Left lung (tissue), 10 donors: Measurements from ENCODE around the gene LRMDA. TPM values are rescaled to one million over a fixed set of nuclear protein-coding genes. Genes with fewer than 3 reads are reported as not detected.

Source experiments
- ATAC-seq: fragments of 200-7000 bp; cut with Tn5 transposase; one replicate; pipeline ENCODE4 v1.9.1; 2020; ENCODE audit warnings: moderate library complexity
- DNase-seq, 4 donors: peaks; one replicate each; pipeline ENCODE4 v3.0.0-alpha.2; 2013 to 2020
- H3K27ac ChIP-seq, 2 donors: fragments of 200-600 bp; sonication (generic) in 1 of 2; one replicate each; pipeline versions ENCODE4 v1.5.0 to v1.8.0; 2020 to 2021
- H3K27me3 ChIP-seq, 2 donors: fragments of 200-600 bp; sonication (generic) in 1 of 2; one replicate each; pipeline versions ENCODE4 v1.5.0 to v1.8.0; 2020 to 2021
- H3K36me3 ChIP-seq, 2 donors: fragments of 200-600 bp; sonication (generic) in 1 of 2; one replicate each; pipeline versions ENCODE4 v1.5.0 to v1.8.0; 2020 to 2021
- H3K4me1 ChIP-seq, 2 donors: fragments of 200-600 bp; one replicate each; pipeline ENCODE4 v1.8.0; 2021
- H3K4me3 ChIP-seq, 2 donors: fragments of 200-600 bp; sonication (generic) in 1 of 2; one replicate each; pipeline versions ENCODE4 v1.5.0 to v1.8.0; 2020 to 2021; ENCODE audit warnings: mild to moderate bottlenecking in 1 of 2
- H3K9me3 ChIP-seq, 2 donors: fragments of 200-600 bp; sonication (generic) in 1 of 2; one replicate each; pipeline versions ENCODE4 v1.5.0 to v1.8.0; 2020 to 2021
- intact Hi-C, 2 donors: fragments of 100-400 bp; cut with DNase I; formaldehyde crosslinking; loops; one replicate each; pipeline versions ENCODE4 v1.11.2 to v1.14.2; 2022
- polyA plus RNA-seq, 6 donors: library from polyadenylated mRNA; unstranded; fragments of 120-200 nt; gene quantifications; one replicate each; pipeline ENCODE4 v1.2.1, GENCODE V29; 2013; ENCODE audit not compliant: insufficient read length in 6 of 6
- total RNA-seq, 2 donors: library from RNA; stranded (reverse); fragmentation: NEBNext Ultra II Directional; extraction: Animal tissue kit (Norgen Biotek cat#: 25700); gene quantifications; one replicate each; pipeline ENCODE4 v1.2.1, GENCODE V29; 2021
- TF ChIP-seq, protein P1 (sequence below), 2 donors: fragments of 200-600 bp; sonication (generic) in 1 of 2; IDR thresholded peaks; one replicate each; pipeline versions ENCODE4 v1.5.0 to v1.8.0; 2021; ENCODE audit warnings: antibody characterized with exemption in 2 of 2
- donor health status: DM: no; HTN: yes; CAD: no.
- donor health status: DM: no; HTN: no; CAD: no.

The LRMDA gene
- total and polyA plus RNA-seq, 8 donors: 13.9 to 23.6 (median 18.7) TPM

DNA sequence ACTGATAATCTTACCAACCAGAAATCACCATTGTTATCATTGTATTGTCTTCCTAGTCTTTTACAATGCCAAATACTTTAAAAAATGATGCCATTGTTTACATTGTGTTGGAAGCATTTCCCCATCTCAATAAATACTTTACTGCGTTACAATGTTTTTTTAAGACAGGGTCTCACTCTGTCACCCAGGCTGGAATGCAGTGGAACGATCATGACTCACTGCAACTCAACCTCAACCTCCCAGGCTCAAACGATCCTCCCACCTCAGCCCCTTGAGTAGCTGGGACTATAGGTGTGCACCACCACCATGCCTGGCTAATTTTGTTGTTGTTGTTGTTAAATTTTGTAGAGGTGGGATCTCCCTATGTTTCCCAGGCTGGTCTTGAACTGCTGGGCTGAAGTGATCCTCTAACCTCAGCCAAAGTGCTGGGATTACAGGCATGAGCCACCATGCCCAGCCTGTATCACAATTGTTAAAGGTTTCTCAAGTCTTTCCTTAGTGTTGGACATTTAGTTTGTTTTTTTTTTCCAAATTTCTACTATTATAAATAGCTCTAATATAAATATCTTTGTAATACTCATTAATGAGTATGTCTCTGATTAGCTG is 13.5 kb downstream of the LRMDA start:
- DNase-seq: no peak
- Histone ChIP-seq H3K36me3 (peaks cover 0 to 14% of the 10 kb centered on the region in 2 donors), H3K27me3 (no peaks in the 10 kb centered on the region), H3K4me1 (peaks cover 0 to 3% of the 10 kb centered on the region in 2 donors), H3K9me3 (peaks cover 0 to 31% of the 10 kb centered on the region in 2 donors), H3K27ac (no peak overlapping the region), H3K4me3 (no peak overlapping the region)
- ATAC-seq: no peak
- TF ChIP-seq, protein P1, sequence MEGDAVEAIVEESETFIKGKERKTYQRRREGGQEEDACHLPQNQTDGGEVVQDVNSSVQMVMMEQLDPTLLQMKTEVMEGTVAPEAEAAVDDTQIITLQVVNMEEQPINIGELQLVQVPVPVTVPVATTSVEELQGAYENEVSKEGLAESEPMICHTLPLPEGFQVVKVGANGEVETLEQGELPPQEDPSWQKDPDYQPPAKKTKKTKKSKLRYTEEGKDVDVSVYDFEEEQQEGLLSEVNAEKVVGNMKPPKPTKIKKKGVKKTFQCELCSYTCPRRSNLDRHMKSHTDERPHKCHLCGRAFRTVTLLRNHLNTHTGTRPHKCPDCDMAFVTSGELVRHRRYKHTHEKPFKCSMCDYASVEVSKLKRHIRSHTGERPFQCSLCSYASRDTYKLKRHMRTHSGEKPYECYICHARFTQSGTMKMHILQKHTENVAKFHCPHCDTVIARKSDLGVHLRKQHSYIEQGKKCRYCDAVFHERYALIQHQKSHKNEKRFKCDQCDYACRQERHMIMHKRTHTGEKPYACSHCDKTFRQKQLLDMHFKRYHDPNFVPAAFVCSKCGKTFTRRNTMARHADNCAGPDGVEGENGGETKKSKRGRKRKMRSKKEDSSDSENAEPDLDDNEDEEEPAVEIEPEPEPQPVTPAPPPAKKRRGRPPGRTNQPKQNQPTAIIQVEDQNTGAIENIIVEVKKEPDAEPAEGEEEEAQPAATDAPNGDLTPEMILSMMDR (IDR thresholded peaks at IDR 0.05): no peak
- intact Hi-C loops: no loop called here

DNA sequence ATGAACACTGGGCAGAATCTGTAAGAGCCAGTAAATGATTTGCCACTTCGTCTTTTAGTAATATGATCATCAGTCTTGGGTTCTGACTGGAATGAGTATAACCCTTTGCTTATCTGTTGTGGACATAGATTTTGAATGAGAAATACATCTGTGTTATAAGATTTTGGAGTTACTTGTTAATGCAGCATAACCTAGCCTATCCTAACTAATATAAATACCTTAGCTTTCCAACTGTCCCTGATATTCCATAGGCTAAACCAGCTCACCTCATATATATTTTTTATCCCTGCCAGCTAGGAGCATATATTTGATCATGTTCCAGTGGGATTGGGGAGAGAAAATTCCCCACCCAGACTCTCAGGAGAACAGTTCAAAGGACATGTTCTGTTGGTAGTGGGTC is 15.1 kb downstream of the LRMDA start:
- peaks cover 0 to 31% of the 10 kb centered on the region in 2 donors for H3K9me3 ChIP-seq
- intact Hi-C loops: no loop called here
- H3K4me1 ChIP-seq: no peaks in the 10 kb centered on the region
- H3K36me3 ChIP-seq: peaks cover 0 to 13% of the 10 kb centered on the region in 2 donors
- no peak overlapping the region for H3K27ac ChIP-seq
- no peak overlapping the region for H3K4me3 ChIP-seq
- ATAC-seq (no peak), DNase-seq (no peak)
- TF ChIP-seq, protein P1 (IDR thresholded peaks at IDR 0.05): no peak
- H3K27me3 ChIP-seq: no peaks in the 10 kb centered on the region

DNA sequence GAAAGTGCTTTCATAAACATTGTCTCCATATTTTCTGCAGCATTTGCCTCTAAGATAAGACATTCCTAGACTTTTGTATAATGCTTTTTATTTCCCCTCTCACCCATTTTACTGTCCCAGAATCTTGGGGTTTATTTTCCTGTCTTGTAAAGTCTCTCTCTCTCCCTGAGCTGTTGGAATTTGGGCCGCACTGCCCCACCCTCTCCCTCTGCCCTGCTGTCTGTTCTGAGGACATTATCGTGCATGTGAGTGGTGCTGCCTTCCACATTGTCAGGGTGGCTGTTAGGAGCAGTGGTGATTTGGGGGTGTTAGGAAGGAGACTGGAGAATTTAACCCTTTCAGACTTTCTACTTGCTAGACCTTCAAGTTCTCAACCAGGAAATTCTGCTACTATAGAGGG is 16.7 kb downstream of the LRMDA start:
- Histone ChIP-seq H3K36me3 (peaks cover 0 to 9% of the 10 kb centered on the region in 2 donors), H3K4me1 (no peaks in the 10 kb centered on the region), H3K9me3 (peaks cover 0 to 25% of the 10 kb centered on the region in 2 donors), H3K4me3 (no peak overlapping the region), H3K27ac (no peak overlapping the region), H3K27me3 (no peaks in the 10 kb centered on the region)
- no peak for DNase-seq
- TF ChIP-seq, protein P1 (IDR thresholded peaks at IDR 0.05): no peak
- intact Hi-C loops: no loop called here
- ATAC-seq: no peak

DNA sequence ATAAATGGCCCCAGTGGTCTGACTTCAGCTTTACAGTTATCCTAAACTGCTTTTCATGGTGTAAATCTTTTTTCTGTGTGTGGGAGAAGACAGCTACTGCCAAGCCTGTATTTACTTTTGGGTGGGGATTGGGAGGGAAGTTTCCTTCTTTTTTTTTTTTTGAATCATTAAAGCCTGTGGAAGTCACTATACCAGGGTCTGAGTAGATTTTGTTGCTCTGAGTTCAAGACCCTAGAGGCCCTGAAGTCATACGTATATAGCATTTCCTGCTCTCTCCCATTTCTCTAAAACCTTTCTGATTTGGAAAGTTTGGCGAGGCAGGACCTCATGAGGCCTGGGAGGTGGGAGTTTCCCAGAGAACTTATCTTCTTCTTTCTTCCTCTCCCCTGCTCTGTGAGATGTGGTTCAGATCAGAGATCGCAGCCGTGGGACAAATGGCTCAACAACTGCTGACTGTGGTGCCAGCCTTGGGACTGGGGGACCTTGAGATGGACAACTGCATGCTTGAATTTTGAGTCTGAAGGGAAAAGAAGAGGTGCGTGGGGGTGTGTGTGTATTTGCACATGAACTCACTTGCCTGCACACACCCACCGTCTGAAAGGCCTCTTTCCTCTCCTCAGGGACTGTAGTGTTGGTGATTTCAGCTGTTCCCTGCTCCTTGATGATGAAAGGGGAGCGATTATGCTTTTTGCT is 18.1 kb downstream of the LRMDA start:
- intact Hi-C loops: no loop called here
- H3K9me3 ChIP-seq: peaks cover 0 to 13% of the 10 kb centered on the region in 2 donors
- H3K4me3 ChIP-seq: no peak overlapping the region
- H3K27me3 ChIP-seq: no peaks in the 10 kb centered on the region
- TF ChIP-seq, protein P1 (IDR thresholded peaks at IDR 0.05): no peak
- DNase-seq: no peak
- no peak for ATAC-seq
- H3K27ac ChIP-seq: no peak overlapping the region
- H3K36me3 ChIP-seq: peaks cover 0 to 3% of the 10 kb centered on the region in 2 donors
- H3K4me1 ChIP-seq: no peaks in the 10 kb centered on the region

DNA sequence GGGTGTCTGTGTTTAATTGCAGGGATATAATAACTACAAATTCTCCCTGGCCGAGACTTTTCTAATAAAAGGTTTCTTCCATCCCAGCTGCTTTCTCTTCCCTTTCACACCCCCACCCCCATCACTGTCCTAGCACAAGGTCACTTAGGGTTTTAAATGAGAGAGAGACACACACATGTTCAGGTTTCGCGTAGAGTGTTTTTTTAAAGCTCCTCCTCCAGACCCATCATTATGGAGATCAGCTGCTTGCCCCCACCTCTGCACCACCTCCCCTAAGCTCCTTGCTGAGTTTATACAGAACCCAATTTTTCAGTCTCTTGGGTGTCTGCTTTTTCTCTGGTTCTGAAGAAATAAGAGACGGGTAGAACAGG is 18.6 kb downstream of the LRMDA start:
- DNase-seq (no peak), ATAC-seq (no peak)
- Histone ChIP-seq H3K4me1 (no peaks in the 10 kb centered on the region), H3K36me3 (peaks cover 0 to 3% of the 10 kb centered on the region in 2 donors), H3K9me3 (peaks cover 0 to 10% of the 10 kb centered on the region in 2 donors), H3K27me3 (no peaks in the 10 kb centered on the region), H3K27ac (no peak overlapping the region), H3K4me3 (no peak overlapping the region)
- intact Hi-C loops: no loop called here
- TF ChIP-seq, protein P1 (IDR thresholded peaks at IDR 0.05): no peak
